Mucosa of gallbladder (tissue), 1 donor: ENCODE data around the gene UBE2I. TPM values are rescaled to one million over a fixed set of nuclear protein-coding genes. Genes with fewer than 3 reads are reported as not detected.

ENCODE experiments used
- DNase-seq: peaks from one replicate; pipeline ENCODE4 v3.0.0-alpha.2; 2020; ENCODE audit warnings: low spot score
- total RNA-seq: library from RNA; stranded (reverse); gene quantifications from one replicate; pipeline ENCODE4 v1.2.1, GENCODE V29; 2021
- donor health status: DM: no; HTN: no; CAD: no.

The UBE2I gene
- total RNA-seq, 1 donor from 2014 or later: 100 TPM

DNA sequence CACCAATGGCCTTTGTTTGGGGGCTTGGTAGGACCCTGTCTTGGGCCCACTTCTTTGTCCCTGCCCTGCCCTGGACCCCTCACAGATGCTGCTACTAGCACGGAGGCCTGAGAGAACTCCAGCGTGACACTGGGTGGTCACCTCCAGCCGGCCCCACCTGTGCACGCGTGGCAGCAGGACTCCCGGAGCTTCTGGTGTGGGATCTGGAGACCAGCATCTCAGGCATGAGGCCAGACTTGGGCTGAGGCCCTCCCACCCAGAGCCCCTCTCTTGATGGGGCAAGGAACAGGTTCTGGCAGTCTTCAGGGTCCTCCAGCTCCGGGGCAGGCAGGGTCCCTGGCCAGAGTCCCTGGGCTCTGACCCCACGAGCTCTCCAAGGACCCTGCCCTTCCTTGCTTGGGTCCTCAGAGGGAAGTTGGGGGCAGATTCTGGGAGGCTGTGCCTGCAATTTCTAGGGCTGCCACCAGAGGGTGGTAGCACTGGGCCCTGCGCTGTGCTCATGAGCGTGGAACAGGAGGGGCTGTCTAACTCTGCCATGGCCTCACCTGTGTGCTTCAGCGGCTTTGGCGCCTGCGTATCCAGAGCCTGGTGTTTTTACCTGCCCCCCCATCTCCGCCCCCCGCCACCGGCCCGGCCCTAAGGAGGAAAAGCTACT is 21.0 kb downstream of the UBE2I start:
- DNase-seq: no peak

DNA sequence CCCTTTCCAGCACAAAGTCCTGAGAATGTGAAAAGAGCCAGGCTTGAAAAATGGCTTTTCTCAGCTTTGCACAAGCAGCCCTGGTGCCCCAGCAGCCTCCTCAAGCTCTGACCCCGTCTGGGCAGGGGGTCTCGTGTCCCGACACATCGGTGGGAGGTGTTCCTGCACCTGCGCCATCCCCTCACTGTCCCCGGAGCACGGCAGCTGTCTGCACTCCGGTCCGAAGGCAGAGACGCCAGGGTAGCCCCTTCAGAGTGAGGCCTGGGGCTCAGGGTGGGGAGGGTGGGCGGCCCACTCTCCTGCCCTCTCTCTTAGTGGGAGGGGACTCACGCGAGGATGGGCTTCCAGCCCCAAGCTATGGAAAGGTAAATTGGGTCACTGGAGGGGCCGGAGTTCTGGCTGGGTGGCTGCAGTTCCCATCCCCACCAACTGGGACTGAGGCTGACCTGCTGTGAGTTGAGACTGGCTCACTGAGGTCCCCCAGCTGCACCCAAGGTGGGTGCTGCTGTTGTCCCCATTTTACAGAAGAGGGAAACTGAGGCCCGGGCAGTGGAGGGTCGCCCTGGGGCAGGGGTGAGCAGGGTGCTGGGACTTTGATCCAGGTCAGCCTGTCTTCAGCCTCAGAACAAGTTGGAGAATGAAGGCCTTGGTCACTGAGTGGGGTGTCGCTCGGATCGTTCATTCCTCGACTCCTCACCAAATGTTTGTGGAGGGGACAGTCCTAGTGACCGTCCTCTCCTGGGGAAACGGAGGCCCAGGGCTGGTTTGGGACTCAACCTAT is 21.7 kb downstream of the UBE2I start:
- no peak for DNase-seq

DNA sequence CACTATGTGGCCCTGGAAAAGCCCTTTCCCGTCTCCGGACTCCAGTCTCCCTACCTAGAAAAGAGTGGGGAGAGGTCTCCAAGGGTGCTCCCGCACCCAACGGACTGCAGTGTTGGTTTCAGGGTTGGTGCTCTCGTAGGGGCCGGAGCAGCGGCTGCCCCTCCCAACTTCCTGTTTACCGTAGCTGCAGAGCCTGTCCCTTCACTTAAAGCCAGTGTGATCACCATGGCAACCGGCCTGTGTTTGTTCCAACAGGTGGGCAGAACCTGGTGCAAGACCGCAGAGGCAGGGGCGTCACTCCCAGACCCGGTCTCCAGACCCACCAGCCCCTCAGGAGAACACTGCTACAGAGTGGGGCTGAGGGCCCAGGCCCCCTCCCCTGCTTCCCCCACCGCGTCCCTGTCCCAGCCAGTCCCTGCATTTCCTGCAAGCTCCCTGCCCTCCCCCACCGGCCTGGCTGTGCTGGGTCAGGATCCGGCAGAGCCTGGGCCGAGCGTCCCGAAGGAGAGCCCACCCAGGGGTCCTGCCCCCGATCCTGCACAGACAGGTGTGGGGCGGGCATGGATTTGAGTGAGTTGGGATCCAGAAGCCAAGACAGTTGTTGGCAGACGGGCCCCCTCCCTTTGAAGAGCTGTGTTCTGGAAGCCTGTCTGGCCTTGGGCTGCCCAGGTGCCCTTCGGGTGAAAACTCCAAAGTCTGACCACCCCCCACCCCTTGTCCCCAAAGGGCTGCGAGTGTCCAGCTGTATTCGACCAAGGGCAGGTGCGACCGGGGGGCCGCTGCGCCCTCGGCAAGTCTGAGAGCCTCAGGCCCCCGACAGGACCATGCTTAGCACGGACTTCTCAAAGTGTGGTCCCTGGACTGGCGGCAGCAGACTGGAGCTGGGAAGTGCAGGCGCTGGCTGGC is 22.5 kb downstream of the UBE2I start:
- peak; percentile 46 for DNase-seq

DNA sequence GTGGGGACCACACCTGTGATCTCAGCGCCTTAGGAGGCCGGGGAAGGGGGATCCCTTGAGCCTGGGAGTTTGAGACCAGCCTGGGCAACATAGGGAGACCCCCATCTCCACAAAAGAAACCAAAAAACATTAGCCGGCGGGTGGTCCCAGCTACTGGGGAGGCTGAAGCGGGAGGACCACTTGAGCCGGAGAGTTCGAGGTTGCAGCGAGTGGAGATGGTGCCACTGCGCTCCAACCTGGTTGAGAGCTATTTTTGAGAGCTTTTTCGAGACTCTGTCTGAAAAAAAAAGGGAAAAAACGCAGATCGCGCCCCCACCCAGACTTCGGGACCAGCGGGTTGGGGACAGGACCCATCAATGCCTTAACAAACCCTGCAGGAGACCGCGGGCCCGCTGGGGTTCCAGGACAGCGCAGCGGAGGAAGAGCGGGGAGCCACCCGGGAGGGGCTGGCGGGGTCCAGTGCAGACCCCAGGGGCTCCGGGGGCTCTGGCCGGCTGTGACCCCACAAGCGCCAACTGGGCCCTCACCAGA is 23.2 kb downstream of the UBE2I start:
- DNase-seq: no peak

DNA sequence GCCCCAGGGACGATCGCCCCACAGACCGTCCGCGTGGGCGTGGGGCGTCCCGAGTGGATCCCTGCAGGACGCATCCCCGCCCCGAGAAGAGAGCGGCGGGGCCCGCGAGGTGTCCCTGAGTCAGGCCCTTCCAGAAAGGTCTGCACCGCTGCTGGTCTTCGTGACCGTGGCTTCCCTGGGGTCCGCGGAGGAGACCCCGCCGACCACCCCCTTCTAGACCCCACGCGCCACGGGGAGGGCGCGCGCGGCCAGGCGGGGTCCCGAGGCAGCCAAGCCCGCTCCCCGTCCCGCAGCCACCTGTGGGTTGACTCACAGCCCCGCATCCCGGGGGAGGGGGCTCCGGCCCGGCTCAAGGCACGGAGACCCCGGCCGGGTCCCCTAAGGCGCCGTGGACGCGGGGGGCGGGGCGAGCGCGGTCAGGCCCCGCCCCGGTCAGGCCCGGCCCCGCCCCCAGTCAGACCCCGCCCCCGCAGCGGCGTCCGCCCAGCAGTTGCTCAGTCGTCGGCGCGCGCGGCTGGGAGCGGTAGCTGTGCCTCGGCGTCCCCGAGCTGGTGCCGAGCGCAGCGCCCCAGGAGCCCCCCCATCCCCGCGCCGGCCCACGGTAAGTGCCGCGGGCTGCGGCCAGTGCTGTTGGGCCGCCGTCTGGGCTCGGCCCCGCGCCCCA is 23.8 kb downstream of the UBE2I start, which contains the start of gene BAIAP3:
Gene BAIAP3 (plus strand): TSS at position 497 of the 664 bp plus-strand sequence. CDS start 4,905 bp downstream, outside the sequence.
- no peak for DNase-seq

DNA sequence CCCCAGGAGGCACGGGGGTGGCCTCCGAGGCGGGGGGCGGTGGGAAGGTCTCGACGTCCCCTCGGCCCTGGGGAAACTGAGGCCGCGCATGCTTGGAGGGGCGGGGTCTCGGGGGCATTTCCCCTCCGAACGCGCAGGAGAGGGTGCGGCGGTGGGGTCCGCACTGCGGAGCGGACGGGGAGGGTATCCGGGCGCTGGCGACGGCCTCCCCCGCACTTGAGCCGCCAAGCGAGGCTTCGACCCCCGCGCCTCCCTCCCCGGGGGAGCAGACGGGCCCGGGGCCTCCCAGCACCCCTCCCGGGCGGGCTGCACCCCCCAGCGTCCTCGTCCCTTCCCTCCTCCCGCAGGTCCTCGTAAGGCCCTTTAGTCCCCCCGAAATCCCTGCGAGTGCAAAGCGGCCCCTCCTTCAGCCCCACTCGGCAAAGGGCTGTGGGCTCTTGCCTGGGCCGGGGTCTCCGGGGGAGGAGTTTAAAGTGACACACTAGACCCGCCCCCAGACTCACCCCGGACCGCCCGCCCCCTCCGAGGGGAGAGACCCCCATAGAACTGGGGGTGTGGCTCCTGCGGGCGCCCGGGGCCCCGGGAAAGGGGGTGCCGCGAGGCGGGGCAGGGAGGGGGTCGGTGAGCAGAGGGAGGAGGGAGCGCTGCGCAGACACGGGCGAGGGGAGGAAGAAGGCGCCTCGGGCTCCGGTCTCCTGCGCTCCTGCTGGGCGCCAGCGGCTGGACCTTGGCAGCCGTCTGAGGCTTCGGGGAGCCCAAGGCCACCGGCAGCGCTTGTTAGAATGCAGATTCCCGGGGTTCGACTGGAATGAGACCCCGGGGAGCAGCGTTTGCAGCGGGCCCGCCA is 24.6 kb downstream of the UBE2I start:
- no peak for DNase-seq

DNA sequence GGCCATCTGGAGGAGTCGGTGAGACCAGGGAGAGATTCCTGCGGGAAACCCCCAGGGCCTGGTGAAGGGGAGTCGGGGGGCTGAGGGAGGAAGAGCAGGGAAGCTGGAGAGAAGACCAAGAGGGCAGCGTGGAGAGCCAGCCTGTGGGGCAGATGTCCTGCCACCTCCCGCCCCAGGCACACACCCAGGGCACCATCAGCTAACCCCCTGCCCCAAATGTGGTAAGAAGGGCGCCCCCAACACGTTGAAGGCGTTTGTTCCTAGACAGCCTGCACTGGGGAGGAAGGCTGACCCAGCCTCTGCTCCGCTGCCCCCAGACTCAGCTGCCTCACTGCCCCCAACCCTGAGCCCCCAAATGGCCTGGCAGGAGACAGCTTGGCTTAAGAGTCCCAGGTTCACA is 25.3 kb downstream of the UBE2I start:
- no peak for DNase-seq

DNA sequence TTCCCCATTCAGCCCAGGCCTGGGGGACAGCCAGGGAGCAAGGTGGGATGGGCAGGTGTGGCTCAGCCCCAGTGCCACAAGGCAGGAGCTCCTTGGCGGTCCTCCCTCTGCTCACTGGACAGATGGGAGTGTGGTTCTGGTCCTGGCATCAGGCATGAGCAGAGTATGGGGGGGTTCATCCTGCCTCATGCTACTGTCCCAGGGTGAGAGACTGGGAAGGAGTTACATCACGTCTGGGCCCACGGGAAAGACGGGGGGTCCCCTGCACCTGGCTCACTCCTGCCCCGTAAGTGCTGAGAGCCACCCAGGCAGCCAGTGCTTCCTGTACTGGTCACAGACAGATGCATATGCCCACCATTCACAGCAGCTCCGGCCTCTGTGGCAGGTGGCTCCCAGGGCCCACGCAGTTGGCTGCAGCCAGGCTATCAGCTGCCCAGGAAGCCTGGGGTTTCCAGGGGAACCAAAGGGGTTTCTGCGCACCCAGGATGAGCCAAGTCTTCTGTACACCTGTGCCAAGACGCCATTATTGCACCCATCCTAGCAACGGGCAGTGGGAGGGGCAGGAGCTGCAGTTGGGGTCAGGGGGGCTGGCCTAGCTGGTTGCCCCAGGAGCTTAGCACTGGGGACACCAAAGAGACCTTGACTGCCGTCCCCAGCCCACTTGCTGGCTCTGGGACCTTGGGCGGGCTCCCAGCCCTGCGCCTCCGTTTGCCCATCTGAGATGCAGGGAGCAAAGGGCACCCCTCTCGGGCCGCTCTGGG is 26.0 kb downstream of the UBE2I start:
- no peak for DNase-seq

DNA sequence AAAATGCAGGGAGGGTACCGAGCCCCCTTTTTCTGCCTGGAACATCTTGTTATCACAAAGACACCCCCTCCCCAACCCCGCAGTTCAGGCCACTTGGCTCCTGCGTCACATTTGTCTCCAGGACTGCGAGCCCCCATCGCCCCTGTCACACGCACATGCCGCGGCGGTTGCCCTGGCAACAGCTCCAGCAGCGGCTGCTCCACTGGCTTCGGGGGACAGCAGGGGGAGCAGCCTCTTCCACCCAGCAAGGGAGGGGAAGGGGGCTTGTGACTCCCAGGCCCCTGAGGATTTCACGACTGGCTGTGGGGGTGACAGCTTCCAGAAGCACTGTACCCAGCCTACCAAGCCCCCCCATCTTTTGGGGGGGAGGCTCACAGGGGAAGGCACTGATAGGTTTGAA is 26.6 kb downstream of the UBE2I start:
- no peak for DNase-seq

DNA sequence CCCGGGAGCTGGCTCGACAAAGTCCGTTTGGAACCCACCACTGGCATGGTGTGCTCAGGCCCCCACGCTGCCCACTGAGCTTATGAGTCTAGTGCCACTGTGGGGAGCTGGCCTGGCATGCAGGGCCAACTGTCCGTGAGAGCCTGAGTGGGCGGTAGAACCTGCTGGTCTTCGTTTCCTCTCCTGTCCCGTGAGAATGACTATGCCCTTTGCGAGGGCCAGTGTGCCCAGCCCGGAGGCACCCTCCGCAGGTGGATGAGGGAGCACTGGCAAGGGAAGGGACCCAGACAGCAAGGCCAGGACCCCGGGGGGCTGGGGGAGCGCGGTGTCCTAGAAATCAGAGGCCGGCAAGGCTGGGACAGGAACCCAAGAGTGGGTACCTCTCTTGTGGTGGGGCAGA is 27.2 kb downstream of the UBE2I start:
- DNase-seq: no peak

DNA sequence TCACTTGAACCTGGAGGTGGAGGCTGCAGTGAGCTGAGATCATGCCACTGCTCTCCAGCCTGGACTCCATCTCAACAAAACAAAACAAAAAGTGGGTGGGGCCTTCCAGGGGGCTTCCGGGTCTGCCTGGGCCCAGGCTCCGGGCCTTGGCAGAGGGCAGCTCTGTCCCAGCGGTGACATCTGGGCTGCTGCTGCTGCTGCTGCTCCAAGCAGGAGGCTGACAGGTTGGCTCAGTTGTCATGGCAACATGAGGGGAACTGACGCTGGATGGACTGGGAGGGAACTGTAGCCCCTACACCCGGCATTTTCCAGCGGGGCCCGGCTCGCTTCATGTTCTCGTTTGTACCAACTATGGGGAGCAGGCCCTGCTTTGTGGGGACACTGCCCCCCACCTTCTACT is 28.1 kb downstream of the UBE2I start:
- no peak for DNase-seq

DNA sequence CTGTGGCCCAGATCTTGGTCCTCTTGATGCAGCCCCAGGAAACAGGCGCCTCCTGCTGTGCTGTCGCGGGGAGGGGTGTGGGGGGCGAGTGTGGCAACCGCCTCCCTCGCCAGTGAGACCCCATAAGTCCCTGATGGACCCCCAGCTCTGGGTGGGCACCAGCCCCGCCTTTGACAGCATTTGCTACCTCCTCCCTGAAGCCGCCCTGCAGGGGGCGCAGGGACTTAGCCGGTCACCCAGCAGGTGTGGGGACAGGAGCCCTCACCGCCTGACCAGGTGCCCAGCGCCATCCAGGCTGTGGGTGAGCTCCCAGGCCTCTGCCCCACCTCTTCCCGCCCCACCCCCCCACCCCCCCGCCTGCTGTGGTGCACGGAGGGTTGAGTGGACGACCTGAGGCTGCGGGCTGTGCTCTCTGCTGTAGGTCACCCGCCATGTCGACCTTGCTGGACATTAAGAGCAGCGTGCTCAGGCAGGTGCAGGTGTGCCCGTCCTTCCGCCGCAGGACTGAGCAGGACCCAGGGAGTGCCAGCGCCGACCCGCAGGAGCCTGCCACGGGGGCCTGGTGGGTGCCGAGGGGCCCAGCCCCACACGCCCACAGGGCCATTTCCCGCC is 28.8 kb downstream of the UBE2I start:
- no peak for DNase-seq

DNA sequence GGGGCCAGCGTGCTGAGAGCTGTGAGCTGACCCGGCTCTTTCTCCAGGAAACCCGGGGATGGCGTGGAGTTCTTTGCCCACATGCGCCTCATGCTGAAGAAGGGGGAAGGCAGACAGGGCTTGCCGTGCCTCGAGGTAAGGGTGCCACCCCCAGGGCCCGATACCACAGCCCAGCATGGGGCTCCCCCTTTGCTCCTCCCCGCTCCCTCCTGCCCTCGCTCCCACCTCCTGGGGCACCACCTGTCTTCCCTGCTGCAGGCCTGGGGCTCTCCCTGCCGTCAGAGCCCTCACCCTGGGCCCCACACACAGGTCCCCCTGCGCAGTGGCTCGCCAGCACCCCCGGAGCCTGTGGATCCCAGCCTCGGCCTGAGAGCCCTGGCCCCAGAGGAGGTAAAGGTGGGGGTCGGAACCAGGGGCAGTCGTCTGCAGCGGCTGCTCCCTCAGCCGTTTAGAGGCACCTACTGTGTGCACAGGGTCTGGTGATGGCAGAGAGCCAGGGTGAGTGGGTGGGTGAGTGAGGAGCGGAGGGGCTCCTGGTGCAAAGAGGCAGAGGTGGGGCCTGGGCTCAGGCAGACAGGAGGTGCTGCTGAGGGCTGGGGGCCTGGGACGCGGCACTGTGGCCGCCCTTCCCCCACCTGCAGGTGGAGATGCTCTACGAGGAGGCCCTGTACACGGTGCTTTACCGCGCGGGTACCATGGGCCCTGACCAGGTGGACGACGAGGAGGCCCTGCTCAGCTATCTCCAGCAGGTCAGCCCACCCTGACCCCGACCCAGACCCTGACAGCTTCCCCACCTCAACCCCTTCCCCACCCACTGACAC is 29.6 kb downstream of the UBE2I start:
- no peak for DNase-seq

DNA sequence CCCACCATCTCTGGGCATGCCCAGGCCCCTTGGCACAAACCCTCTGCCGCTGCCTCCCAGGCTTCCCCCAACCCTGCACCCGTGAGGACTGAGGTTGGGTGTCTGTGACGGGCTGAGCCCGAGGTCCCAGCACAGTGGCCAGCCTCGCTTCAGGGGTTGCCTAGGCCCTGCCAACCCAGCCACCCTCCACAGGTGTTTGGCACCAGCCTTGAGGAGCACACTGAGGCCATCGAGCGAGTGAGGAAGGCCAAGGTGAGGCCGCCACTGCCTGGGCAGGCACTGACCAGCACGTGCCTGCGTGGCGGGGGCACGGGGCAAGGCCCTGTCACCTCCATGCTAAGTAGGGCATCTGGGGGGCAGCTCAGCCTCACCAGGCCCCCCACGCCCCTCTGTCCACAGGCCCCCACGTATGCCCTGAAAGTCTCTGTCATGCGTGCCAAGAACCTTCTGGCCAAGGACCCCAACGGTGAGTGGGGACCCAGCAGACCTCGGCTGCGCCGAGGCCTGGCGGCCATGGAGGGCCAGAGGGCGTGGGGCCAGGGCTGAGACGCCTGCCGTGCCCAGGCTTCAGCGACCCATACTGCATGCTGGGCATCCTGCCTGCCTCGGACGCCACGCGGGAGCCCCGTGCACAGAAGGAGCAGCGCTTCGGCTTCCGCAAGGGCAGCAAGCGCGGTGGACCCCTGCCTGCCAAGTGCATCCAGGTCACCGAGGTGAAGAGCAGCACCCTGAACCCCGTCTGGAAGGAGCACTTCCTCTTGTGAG is 31.5 kb downstream of the UBE2I start:
- no peak for DNase-seq

DNA sequence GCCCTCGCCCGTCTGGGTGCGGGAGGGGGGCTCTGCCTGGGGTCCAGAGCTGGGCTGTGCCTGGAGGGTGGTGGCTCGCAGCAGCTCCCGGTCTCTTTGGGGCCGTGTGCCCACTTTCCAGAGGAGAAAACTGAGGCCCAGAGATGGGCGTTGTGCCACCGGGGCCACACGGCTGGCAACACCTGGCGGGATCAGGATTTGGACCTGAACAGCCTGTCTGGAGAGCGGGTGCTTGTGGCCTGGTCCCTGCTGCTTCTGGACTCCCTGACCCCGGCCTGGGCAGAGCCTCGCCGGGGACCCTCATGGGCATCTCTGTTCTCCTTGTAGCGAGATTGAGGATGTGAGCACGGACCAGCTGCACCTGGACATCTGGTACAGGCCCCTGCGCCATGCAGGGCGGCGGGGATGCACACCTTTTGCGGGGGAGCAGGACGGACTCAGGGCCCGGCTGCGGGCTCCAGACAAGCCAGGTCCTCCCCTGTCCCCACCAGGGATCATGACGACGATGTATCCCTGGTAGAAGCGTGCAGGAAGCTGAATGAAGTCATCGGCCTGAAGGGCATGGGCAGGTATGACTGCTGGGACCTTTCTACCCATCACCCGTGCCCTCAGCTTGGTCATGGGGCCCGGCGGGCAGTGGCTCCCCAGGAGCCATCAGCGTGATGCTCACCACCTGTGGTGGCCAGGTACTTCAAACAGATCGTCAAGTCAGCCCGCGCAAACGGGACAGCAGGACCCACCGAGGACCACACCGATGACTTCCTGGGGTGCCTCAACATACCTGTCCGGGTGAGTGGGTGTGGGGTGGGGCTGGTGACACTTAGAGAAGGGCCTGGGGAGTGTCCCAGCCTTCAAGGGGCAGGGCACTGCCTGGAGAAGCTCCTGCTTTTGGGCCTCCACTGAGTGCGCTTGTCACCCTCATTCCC is 32.3 kb downstream of the UBE2I start:
- no peak for DNase-seq
